Cardiac fibroblast (primary cell): ENCODE measurements around the gene FOXF1.
A peak's percentile ranks its signal among the peaks of the same experiment; 100 is the strongest.

Source experiments
- DNase-seq, 2 donors: peaks; one replicate each; pipeline versions ENCODE4 v3.0.0 to v3.0.0-alpha.2; 2010; ENCODE audit warnings: low read depth in 2 of 2
- H3K4me3 ChIP-seq, 2 donors: replicated peaks in 1 of 2; 1 replicate in 1 of 2; 2 replicates in 1 of 2; pipeline ENCODE4 v1.5.1; 2011; ENCODE audit warnings: low read depth in 2 of 2, low read length in 2 of 2, mild to moderate bottlenecking in 2 of 2, moderate library complexity in 1 of 2
- CTCF ChIP-seq: IDR thresholded peaks from one replicate; pipeline ENCODE4 v1.5.1; 2011; ENCODE audit warnings: low read depth, mild to moderate bottlenecking, low read length, inconsistent platforms

Gene FOXF1

GRCh38 chr16:86549076-86549892 lies 39.0 kb downstream of the FOXF1 start:
- no peak overlapping the region for H3K4me3 ChIP-seq
- no peak for DNase-seq
- TF ChIP-seq CTCF = no peak

DNA sequence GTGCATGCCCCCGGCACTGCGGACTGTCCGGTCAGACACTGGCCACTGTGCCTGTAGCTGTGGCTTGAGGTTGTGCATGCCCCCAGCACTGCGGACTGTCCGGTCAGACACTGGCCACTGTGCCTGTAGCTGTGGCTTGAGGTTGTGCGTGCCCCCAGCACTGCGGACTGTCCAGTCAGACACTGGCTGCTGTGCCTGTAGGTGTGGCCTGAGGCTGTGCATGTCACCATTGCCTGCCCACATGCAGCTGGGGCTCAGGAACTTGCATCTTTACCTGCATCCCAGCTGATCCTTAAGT lies 39.5 kb downstream of the FOXF1 start:
- no peak for TF ChIP-seq CTCF
- DNase-seq = no peak
- H3K4me3 ChIP-seq = no peak overlapping the region

DNA sequence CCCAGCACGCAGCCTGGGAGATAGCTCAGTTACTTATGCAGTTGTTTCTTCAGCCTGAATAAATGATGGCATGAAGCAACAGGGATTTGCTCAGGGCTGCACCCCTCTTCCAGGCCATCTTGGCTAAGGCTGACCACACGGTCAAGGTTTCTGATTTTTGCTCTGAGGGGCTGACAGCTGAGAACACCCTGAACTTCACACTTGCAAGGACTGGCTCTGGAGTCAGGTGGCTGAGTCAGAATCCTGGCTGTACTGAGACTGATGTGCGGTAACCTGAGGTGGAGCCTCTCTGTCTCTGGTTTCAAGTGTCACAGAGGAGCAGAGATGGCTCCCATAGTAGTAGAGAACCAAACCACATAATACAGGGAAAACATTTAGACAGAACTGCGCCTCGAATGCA lies 40.0 kb downstream of the FOXF1 start:
- no peak overlapping the region for H3K4me3 ChIP-seq
- DNase-seq = no peak

DNA sequence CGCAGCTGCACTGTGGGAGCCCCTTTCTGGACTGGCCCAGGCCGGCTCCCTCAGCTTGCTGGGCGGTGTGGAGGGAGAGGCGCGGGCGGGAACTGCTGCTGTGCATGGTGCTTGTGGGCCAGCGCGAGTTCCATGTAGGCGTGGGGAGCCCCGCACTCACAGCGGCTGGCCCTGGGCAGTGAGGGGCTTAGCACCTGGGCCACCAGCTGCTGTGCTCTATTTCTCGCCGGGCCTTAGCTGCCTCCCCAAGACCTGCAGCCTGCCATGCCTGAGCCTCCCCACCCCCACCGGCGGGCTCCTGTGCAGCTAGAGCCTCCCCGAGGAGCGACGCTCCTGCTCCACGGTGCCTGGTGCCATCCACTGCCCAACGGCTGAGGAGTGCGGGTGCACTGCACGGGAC lies 43.0 kb downstream of the FOXF1 start:
- no peak overlapping the region for H3K4me3 ChIP-seq
- no peak for DNase-seq
- no peak for TF ChIP-seq CTCF

More for the DNA sequence above, 40.0 kb downstream of the FOXF1 start:
- no peak for TF ChIP-seq CTCF

DNA sequence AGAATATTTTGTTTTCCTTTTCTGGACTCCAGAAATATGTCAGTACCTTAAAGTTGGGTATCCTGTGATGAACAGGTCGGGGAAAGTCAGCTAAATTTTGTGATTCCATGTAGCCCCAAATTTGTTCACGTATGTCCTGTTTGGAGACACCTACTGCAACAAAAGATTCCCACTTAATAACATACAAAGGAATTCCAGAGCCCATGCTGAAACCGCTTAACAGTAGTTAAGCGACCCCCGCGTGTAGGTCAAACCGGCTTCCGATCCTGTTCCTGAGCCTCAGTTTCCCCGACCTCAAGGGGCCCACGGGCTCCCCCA lies 44.2 kb downstream of the FOXF1 start:
- DNase-seq = no peak
- TF ChIP-seq CTCF = no peak
- peak overlapping the region; percentile 89 to 98 for H3K4me3 ChIP-seq

- TF ChIP-seq CTCF = no peak
- peak; percentile 91 to 93 for DNase-seq
- peak within 1 kb of the TSS; percentile 89 to 98 for H3K4me3 ChIP-seq
Measured at GRCh38 chr16:86554917-86555703, 44.8 kb downstream of the FOXF1 start, which contains the start of gene MTHFSD. MTHFSD (minus strand) TSS chr16:86555235; CDS start chr16:86555184, 51 bp downstream.
